ENCODE measurements around the gene QARS1. TPM values are rescaled to one million over a fixed set of nuclear protein-coding genes. Genes with fewer than 3 reads are reported as not detected.

Gene QARS1
- total RNA-seq, result 100 to 1,000 TPM; 318 to 340 TPM

GRCh38 chr3:49104427-49105291, at the start of gene QARS1:
Gene QARS1 (minus strand): TSS chr3:49104757. CDS start chr3:49104733, 24 bp downstream.

GRCh38 chr3:49132437-49133225, 28.1 kb upstream of the QARS1 start, which contains the start of gene LAMB2:
Gene LAMB2 (minus strand): TSS chr3:49133050. CDS start chr3:49132867, 183 bp downstream.

GRCh38 chr3:49120438-49121131, 16.0 kb upstream of the QARS1 start, which contains the start of gene USP19:
Gene USP19 (minus strand): TSS chr3:49120823. CDS start chr3:49119145, 1,678 bp downstream.

GRCh38 chr3:49093853-49094767, 10.4 kb downstream of the QARS1 start, which contains the start of gene QRICH1:
Gene QRICH1 (minus strand): TSS chr3:49094071. CDS start chr3:49077017, 17,054 bp downstream.

Small RNAs within 50 kb of the gene (microRNA-seq; reads per million reads assigned to microRNA genes)
- gene MIR6890 (ENCODE audit: borderline microRNAs expressed, borderline replicate concordance), result not detected

Other genes with a start within 250 kb of the QARS1 start
- gene SLC25A20, start 205.9 kb downstream of the QARS1 start, total RNA-seq, result 10 to 100 TPM; 30.1 to 32.2 TPM
- gene ARIH2, start 185.9 kb downstream of the QARS1 start, total RNA-seq, result 100 to 1,000 TPM in 1 of 2 experiments, 10 to 100 TPM in 1; 91.5 to 104 TPM
- gene P4HTM, start 114.5 kb downstream of the QARS1 start, total RNA-seq, result 10 to 100 TPM; 40.7 to 46.8 TPM
- gene WDR6, start 97.4 kb downstream of the QARS1 start, total RNA-seq, result 100 to 1,000 TPM; 162 to 172 TPM
- 10 to 100 TPM; 22.4 to 25.8 TPM for gene DALRD3, start 86.2 kb downstream of the QARS1 start, total RNA-seq
- gene NDUFAF3, start 82.6 kb downstream of the QARS1 start, total RNA-seq, result 10 to 100 TPM; 81.2 to 88.3 TPM
- 100 to 1,000 TPM; 176 to 186 TPM for gene IMPDH2, start 75.4 kb downstream of the QARS1 start, total RNA-seq
- gene QRICH1, start 10.7 kb downstream of the QARS1 start, total RNA-seq, result 100 to 1,000 TPM; 130 to 131 TPM
- gene USP19, start 16.1 kb upstream of the QARS1 start, total RNA-seq, result 10 to 100 TPM; 66.8 to 68.0 TPM
- not detected for gene LAMB2, start 28.3 kb upstream of the QARS1 start, total RNA-seq
- gene CCDC71, start 61.6 kb upstream of the QARS1 start, total RNA-seq, result 10 to 100 TPM; 22.4 to 23.8 TPM
- gene KLHDC8B, start 66.8 kb upstream of the QARS1 start, total RNA-seq, result 1 to 10 TPM; 2.3 to 2.5 TPM
- 10 to 100 TPM in 1 of 2 experiments, 1 to 10 TPM in 1; 9.1 to 11.1 TPM for gene C3orf62, start 172.5 kb upstream of the QARS1 start, total RNA-seq
- 10 to 100 TPM; 78.1 to 79.6 TPM for gene USP4, start 235.3 kb upstream of the QARS1 start, total RNA-seq